NCI-H1694 treated with DMSO at 0.1 percent for 48 hours (cell line): ENCODE measurements around the gene METAP1.
"Not testable (repeated sequence)": the region's sequence is repeated elsewhere in the genome, so short reads cannot be mapped to it uniquely, and the experiment has no call there.

Source experiments
- DNase-seq: peaks from one replicate; lab custom pipeline; 2025; lab: John Stamatoyannopoulos, UW

The METAP1 gene

GRCh38 chr4:99058228-99058627, 62.7 kb downstream of the METAP1 start:
- no peak for DNase-seq

GRCh38 chr4:99059550-99059949, 64.0 kb downstream of the METAP1 start:
- no peak for DNase-seq

- DNase-seq = no peak
Observed at GRCh38 chr4:99061048-99061700, 65.7 kb downstream of the METAP1 start.

GRCh38 chr4:99062120-99062519, 66.6 kb downstream of the METAP1 start:
- DNase-seq = no peak

- not testable (repeated sequence) for DNase-seq
Observed at GRCh38 chr4:99065521-99065920, 70.0 kb downstream of the METAP1 start.

GRCh38 chr4:99067617-99068016, 72.1 kb downstream of the METAP1 start:
- DNase-seq = no peak

- no peak for DNase-seq
Observed at GRCh38 chr4:99071159-99071558, 75.6 kb downstream of the METAP1 start.

- DNase-seq = no peak
Observed at GRCh38 chr4:99074816-99075215, 79.3 kb downstream of the METAP1 start.

GRCh38 chr4:99076292-99076976, 80.9 kb downstream of the METAP1 start:
- DNase-seq = no peak

GRCh38 chr4:99077177-99077576, 81.7 kb downstream of the METAP1 start:
- no peak for DNase-seq

GRCh38 chr4:99078336-99078735, 82.8 kb downstream of the METAP1 start:
- DNase-seq = no peak

GRCh38 chr4:99078931-99079624, 83.6 kb downstream of the METAP1 start:
- no peak for DNase-seq

- DNase-seq = no peak
Observed at GRCh38 chr4:99079625-99080295, 84.2 kb downstream of the METAP1 start.

- not testable (repeated sequence) for DNase-seq
Observed at GRCh38 chr4:99080869-99081268, 85.3 kb downstream of the METAP1 start.

GRCh38 chr4:99082192-99082591, 86.7 kb downstream of the METAP1 start:
- no peak for DNase-seq

GRCh38 chr4:99084595-99084994, 89.1 kb downstream of the METAP1 start:
- DNase-seq = no peak

- peak; percentile 20 for DNase-seq
Observed at GRCh38 chr4:99088023-99088449, 92.5 kb downstream of the METAP1 start.

GRCh38 chr4:99088481-99089365, 93.2 kb downstream of the METAP1 start, which contains the start of gene ADH5:
Gene ADH5, minus strand, starts transcription at chr4:99088788. Its CDS starts 88 bp downstream, at chr4:99088700.
- DNase-seq = peak; percentile 60

- no peak for DNase-seq
Observed at GRCh38 chr4:99090481-99091215, 95.1 kb downstream of the METAP1 start.

GRCh38 chr4:99091216-99091575, 95.7 kb downstream of the METAP1 start:
- no peak for DNase-seq

- not testable (repeated sequence) for DNase-seq
Observed at GRCh38 chr4:99091841-99092240, 96.3 kb downstream of the METAP1 start.
